HL-60 (cell line): Measurements from ENCODE around the gene MYH11.

Experiments used
- DNase-seq, 2 experiments: peaks; one replicate each; pipeline ENCODE4 v3.0.0-alpha.2; 2010 to 2020; ENCODE audit warnings: low read depth in 1 of 2, low spot score in 1 of 2
- H3K27ac ChIP-seq: fragments of 250-450 bp; sonication (Bioruptor Pico); replicated peaks from 2 replicates; pipeline ENCODE4 v1.5.1; 2020; ENCODE audit warnings: mild to moderate bottlenecking, moderate library complexity
- H3K27me3 ChIP-seq: fragments of 250-450 bp; sonication (Bioruptor Pico); 2 replicates; pipeline ENCODE4 v1.5.1; 2021; ENCODE audit warnings: mild to moderate bottlenecking, moderate library complexity; ENCODE audit not compliant: insufficient read depth, poor library complexity, severe bottlenecking
- H3K4me3 ChIP-seq: replicated peaks from 2 replicates; pipeline ENCODE4 v1.5.1; 2011; ENCODE audit warnings: mild to moderate bottlenecking, control low read depth, low read length; ENCODE audit not compliant: insufficient read depth
- GABPA ChIP-seq: IDR thresholded peaks from 2 replicates; pipeline ENCODE4 v1.6.1; 2012; ENCODE audit warnings: low read depth
- POLR2AphosphoS5 ChIP-seq: IDR thresholded peaks from 2 replicates; pipeline ENCODE4 v1.6.1; 2012; ENCODE audit warnings: low read depth
- REST ChIP-seq: IDR thresholded peaks from 2 replicates; pipeline ENCODE4 v1.6.1; 2012; ENCODE audit warnings: low read depth; ENCODE audit not compliant: insufficient replicate concordance
- SPI1 ChIP-seq: IDR thresholded peaks from 2 replicates; pipeline ENCODE4 v1.6.1; 2012; ENCODE audit warnings: low read depth, mild to moderate bottlenecking, borderline replicate concordance
- TF ChIP-seq, protein P1 (sequence below): IDR thresholded peaks from one replicate; pipeline ENCODE4 v1.5.1; 2011; ENCODE audit warnings: low read length, control low read depth, inconsistent platforms; ENCODE audit not compliant: insufficient read depth

Gene MYH11

DNA sequence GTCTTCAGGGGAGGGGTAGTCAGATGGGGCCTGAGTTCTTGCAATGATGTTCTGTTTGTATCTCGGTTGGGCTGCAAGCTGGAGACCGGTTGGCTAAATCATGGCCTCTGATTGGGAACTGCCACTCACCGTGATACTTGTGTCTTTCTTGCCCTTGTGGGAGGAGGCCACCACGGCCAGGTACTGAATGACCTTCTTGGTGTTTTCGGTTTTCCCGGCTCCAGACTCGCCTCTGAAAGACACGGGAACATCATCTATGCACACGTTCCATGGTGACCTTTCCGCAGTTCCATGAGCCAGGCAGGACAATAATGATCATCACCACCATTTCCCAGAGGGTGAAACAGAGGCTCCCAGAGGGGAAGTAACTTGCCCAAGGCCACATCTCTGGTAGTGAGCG is 70.3 kb downstream of the MYH11 start:
- DNase-seq = no peak
- Histone ChIP-seq H3K27ac (no peak overlapping the region), H3K27me3 (no peaks in the 10 kb centered on the region), H3K4me3 (no peak overlapping the region)
- TF ChIP-seq GABPA (no peak), SPI1 (no peak), REST (no peak), POLR2AphosphoS5 (no peak)
- TF ChIP-seq, protein P1, sequence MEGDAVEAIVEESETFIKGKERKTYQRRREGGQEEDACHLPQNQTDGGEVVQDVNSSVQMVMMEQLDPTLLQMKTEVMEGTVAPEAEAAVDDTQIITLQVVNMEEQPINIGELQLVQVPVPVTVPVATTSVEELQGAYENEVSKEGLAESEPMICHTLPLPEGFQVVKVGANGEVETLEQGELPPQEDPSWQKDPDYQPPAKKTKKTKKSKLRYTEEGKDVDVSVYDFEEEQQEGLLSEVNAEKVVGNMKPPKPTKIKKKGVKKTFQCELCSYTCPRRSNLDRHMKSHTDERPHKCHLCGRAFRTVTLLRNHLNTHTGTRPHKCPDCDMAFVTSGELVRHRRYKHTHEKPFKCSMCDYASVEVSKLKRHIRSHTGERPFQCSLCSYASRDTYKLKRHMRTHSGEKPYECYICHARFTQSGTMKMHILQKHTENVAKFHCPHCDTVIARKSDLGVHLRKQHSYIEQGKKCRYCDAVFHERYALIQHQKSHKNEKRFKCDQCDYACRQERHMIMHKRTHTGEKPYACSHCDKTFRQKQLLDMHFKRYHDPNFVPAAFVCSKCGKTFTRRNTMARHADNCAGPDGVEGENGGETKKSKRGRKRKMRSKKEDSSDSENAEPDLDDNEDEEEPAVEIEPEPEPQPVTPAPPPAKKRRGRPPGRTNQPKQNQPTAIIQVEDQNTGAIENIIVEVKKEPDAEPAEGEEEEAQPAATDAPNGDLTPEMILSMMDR = no peak

DNA sequence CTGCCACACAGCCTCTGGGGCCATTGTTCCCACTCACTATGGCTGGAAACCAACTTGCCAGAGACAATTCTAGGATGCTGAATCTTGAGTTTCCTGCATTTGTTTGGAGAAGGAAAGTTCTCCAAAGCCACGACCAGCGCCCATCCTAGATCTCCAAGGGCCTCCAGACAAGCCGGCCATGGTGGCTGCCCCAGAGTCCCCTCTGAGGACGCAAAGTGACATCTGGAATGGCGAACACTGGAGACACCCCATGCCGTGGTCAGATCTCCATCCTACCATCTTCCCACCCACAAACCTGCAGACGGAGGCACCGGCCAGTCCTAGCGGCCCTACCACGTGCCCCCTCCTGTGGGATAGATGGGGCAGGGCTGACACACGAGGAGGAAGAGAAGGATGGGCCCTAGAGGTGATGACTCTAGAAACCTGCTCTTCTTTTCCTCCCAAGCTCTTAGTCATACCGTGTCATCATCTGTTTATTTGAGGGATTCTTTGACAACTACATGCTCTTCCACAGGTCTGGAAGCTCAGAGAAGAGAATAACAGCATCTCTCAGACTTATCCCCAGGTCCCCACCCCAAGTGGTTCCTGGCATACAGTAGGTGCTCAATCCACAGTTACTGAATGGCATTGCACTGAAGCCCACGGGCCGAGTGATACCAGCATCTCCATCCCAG is 71.3 kb downstream of the MYH11 start:
- no peaks in the 10 kb centered on the region for H3K27me3 ChIP-seq
- no peak overlapping the region for H3K4me3 ChIP-seq
- no peak overlapping the region for H3K27ac ChIP-seq
- TF ChIP-seq REST (no peak), SPI1 (no peak), GABPA (no peak)
- TF ChIP-seq, protein P1 = no peak
- no peak for DNase-seq

DNA sequence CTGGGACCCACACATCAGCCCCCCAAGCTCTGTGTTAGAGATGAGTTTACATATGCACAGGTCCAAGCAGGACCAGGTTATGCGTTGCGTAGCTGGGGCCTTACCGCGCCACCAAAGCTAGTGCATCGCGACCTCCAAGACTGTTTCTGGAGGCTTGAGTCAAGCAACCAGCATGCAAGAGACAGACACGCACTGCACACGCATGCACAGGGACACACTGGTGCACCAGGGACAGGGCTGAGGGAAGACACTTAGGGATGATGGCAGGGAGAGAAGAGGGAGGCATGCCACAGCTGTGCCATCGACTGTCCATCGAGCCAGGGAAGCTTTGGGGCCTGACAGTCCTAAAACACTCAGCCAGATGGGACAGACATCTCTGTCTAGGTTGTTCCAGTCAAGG is 72.8 kb downstream of the MYH11 start:
- DNase-seq = no peak
- TF ChIP-seq, protein P1 = no peak
- TF ChIP-seq SPI1 (no peak), GABPA (no peak), POLR2AphosphoS5 (no peak), REST (no peak)
- no peak overlapping the region for H3K27ac ChIP-seq
- no peaks in the 10 kb centered on the region for H3K27me3 ChIP-seq
- H3K4me3 ChIP-seq = no peak overlapping the region
